D341Med (cell line): ENCODE measurements around the gene DCLK1.
"Not testable (repeated sequence)": the region's sequence is repeated elsewhere in the genome, so short reads cannot be mapped to it uniquely, and the experiment has no call there.

Source experiments
- DNase-seq: peaks from one replicate; pipeline ENCODE4 v3.0.0; 2012; ENCODE audit warnings: low spot score

Gene DCLK1

DNA sequence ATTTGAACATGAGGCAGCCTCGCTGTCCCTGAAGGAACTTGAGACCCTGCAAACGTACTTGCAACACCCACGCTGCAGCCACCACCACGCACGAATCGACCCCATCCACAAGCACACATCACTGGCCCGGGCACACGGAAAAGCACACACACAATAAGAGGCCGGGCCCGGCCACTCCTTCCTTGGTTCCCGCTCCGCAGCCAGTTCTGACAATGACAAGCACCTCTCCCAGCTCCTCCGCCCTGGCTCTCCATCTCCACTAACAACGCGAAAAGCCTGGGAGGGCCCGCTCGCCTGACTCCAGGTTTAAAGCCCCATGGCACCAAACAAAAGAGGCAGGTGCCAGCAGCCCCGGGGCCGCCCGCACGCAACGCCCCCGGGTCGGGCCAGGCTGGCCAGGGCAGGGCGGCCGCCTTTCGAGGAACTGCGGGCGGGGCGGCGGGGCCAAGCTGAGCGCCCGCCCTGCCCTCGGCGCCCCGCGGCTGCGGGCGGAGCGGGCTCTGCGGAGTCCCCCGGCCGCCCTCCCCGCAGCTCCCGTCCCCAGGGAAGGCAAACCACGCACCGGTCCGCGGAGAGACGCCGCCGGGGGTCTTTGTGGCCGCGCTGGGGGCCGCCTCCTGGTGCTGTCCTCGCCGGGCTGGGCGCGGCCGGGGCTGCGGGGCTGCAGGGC lies 495 bp downstream of the DCLK1 start:
- peak; percentile 64 for DNase-seq

DNA sequence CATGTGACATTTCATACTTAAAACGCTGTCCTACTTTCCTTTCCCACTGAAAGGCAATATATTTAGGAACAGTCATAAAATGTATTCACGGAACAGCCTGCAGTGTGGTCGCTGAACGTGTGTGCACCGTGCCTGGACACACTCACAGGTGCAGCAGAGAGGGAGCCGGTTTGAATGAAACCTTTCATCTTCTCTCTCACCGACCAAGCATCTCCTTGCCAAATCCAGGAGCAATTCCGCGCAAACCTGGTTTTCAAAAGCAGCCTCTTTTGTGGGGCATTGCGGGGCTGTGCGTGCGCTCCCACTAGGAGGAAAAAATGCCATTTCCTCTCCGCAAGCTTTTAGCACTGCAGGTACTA lies 1.0 kb downstream of the DCLK1 start:
- DNase-seq: no peak

DNA sequence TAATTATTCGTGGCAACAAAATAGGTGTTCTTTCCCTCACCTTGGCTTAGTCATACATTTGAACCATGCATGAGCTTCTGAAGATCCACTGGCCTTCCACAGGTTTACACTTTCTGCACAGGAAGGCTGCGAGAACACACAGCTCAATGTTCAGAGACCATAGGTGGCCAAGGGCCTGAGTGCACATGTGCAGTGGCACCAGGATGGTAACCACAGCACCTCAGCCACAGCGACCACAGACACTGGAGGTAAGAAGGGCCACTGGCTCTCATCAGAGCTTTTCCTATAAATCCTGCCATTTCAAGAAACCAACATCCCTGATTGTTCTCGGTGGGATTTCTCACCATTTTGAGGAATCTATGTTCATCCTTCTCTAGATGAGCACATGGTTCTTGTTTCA lies 1.6 kb downstream of the DCLK1 start:
- no peak for DNase-seq

DNA sequence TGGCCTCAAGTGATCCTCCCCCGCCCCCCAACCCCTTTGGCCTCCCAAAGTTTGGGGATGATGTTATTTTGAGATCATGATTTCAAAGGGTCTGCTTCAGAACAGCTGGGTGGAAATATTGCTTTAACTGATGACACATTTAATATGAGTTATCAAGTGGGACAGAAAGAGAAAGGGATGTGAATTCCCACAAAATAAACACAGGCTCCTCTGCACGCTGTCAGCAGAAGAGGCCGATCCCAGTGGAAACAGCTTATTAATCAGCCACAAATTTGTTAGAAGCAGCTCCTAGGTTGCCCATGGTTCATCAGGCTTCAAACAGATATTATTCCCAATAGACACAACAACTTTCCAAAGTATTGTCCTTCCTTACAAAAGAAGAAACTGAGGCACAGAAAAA lies 4.7 kb downstream of the DCLK1 start:
- DNase-seq: no peak

DNA sequence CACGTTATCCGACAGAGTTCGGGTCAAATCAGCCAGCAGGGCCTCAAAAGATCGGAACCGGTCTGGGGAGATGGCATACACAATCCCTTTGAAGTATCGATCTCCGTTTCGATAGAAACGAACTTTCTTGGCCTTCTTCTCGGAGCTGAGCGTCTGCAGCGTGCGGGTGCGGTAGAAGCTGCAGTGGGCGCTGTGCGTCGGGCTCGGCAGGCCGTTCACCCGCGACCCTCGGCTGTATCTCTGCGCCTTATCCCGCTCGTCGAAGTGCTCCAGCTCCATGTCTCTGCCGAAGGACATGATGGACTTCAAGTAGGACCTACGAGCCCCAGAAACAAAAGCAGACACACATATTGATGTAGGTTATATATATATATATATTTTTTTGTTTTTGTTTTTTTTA lies 5.3 kb downstream of the DCLK1 start:
- DNase-seq: no peak

DNA sequence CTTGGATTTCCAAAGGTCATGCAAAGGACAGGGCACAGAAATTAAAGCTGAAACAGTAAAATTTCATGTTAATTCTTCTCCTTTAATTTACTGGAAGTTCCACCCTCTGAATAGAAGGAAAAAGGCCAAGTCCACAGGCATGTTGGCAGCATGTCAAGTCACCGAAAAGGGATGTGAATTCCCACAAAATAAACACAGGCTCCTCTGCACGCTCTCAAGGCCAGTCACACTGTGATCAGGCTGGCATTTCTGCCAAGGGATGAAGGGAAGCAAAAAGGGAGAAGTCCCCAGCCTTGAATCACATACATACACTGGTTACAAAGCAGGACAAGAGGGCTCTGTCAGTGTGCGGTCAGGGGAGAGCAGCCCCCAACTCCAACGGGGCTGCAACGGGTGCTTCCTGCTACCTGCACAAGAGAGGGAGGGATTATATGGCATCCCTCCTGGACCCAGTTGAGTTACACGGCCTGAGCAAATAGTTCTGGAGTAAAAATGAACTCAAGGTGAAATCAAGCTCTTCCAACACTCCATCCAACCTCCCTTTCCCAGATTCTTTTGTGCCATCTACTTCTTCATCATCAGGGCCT lies 6.9 kb downstream of the DCLK1 start:
- DNase-seq: no peak

DNA sequence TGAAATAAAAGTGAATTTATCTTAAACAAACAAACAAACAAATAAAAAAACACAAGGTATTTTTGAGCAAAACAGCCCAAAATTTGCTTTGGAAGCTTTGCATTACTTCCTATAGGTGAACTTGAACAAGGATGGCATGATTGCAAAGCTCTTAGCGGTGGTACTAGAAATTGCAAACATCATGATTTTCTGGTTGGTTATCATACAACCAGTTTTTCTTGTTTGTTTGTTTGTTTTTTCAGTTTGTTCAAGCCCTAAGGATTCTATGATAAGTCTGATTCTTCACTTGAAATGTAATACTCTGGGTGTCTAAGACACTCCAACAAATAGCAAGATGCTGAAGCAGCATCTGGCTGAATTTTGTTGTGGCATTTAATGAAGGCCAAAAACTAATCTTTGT lies 15.9 kb downstream of the DCLK1 start:
- no peak for DNase-seq

DNA sequence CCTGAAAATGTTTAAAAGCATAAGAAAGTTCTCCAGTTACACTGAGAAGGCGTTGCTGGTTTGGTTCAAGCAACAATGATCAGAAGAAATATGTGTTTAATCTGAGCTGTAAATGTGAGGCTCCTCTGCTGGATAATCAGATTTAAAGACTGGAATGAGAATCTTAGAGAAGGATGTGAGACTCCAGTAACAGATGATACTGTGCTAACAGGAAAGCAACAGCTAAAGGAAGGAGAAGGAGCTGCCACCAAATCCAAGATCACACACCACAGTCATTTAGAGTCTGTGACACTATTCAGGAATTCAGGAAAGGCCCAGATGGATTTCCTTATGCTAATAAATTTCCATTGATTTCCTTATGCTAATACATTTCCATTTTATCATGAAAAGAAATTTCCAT lies 16.9 kb downstream of the DCLK1 start:
- DNase-seq: no peak

DNA sequence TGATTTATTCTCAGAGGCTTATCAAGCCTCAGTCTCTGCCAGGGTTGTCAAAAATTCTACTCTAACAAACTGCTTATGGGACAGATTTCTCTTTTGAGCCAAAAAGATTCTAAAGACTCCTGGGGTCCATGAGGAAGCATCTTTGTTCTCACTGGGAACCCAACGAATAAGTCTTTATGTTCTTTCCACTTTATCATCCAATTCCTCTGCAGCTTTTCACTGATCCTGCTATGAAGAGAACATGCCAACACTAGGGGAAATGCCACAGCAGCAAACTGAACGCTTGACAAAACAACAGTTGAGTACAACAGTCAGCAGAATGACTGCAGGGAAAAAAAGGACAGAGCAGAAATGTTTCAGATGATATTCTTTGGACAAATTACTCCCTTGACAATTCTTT lies 22.2 kb downstream of the DCLK1 start:
- DNase-seq: no peak

DNA sequence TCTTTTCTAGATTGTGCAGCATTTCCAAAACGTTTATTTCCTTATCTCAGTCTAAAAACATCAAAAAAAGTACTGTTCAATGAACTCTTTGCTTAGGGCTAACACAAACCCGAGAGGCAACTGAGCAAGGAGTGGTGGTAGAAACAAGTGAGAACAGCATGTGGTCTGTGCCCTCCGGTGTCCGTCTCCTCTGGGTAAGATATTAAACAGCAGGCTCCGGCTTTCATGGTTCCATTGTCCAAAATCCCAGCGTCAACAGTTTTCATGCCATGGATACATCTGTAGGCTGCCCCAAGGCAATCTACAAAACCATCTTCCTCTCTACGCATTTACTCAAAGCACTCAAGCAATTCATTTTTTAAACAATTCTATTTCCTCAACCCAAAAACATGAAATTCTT lies 22.8 kb downstream of the DCLK1 start:
- no peak for DNase-seq

DNA sequence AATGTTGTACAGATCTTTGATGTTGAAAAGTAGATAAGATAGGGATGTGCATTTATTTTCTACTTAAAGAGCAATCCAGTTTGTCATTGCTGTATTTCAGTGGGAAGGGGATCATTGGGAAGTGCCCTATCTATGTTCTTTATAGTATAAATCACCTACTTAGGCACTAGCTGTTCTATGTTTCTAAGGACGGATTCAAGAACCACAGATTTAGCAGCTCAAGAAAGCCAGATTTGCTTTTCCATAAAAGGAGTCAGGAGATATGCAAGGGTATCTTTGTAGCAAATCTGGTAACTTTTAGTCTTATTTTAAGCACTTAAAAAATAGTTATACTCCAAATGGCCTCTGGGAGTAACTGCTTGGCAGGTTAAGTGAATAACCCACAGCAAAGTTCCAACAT lies 23.7 kb downstream of the DCLK1 start:
- DNase-seq: no peak

DNA sequence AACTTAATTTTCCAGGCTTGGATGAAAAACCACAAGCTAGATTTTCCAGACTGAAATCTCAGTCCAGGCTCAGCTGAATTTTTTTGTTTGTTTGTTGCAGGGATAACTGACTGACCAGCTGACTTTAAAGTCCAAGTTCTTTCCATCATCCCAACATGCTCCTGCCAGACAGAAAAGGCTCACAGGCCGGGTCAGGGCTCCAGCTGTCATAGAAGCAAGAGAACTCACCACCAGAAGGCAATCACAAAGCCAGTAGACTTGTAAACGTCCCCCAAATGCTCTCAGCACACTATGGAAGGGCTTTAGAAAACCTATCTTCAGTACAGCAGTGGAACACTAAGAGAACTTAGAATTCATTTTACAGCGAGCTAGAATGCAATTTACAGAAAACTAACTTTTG lies 25.5 kb downstream of the DCLK1 start:
- no peak for DNase-seq

DNA sequence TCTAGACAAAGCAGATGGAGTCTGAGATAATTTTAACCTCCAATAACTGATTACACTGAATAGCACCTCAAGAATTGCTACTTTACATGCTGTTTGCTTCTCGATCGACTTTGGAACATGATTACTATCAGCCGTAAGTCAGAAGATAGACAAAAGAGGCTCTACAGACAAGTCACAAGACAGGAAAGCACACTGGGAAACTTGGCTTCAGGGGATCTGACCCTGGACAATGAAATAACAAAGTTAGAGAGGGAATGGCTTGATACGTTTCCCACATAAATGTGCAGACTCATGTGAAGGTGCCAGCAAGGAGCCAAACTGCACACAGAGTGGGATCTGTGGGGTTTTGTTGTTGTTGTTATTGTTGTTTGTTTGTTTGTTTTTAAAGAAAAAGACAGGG lies 28.5 kb downstream of the DCLK1 start:
- no peak for DNase-seq

DNA sequence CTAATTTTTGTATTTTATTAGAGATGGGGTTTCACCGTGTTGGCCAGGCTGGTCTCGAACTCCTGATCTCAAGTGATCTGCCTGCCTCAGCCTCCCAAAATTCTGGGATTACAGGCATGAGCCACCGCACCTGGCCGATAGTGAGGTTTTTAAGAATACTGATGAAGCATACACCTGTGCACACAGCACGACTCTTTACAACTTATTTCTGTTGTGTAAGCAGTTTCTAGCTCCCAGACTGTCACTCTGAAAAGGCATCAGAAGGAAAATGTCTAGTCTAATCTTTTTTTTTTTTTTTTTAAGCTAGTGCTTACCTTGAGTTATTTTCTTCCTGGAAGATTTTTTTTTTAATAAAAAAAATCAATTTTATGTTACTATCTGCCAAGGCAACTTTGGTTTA lies 29.3 kb downstream of the DCLK1 start:
- not testable (repeated sequence) for DNase-seq

DNA sequence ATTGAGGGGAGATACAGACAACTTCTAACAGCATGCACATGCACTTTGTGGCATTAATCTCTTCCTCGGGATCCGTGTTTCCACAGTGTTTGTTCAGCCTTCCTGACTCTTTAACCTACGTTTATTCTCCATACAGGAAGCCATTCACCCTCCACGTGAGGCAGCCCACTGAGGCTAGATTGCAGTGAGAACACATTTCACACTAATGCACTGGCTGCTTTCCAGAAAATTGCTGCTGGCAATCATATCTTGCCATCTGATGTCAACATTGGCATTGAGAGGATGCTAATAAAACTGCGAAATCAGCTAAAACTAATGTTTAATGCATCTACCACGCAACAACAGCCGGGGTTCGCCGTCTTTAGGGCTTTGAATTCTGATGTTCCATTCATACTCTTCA lies 30.0 kb downstream of the DCLK1 start:
- no peak for DNase-seq

DNA sequence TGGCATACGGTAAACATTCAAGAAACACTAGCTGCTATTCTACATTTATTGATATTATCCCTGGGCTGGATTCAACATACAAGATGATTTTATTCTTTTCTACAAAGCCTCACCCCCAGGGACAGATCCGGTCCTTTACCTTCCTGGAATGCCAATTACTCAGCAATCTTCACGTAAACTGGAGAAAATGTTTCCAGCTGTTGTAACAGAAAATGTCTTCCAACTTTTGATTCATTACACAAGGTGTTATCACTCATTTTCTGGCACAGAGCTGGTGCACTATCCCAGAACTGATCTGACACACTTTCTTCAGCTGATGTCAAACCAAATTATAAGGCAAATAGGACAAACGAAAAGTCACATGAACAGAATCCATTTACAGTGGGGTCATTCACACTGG lies 33.1 kb downstream of the DCLK1 start:
- DNase-seq: no peak

DNA sequence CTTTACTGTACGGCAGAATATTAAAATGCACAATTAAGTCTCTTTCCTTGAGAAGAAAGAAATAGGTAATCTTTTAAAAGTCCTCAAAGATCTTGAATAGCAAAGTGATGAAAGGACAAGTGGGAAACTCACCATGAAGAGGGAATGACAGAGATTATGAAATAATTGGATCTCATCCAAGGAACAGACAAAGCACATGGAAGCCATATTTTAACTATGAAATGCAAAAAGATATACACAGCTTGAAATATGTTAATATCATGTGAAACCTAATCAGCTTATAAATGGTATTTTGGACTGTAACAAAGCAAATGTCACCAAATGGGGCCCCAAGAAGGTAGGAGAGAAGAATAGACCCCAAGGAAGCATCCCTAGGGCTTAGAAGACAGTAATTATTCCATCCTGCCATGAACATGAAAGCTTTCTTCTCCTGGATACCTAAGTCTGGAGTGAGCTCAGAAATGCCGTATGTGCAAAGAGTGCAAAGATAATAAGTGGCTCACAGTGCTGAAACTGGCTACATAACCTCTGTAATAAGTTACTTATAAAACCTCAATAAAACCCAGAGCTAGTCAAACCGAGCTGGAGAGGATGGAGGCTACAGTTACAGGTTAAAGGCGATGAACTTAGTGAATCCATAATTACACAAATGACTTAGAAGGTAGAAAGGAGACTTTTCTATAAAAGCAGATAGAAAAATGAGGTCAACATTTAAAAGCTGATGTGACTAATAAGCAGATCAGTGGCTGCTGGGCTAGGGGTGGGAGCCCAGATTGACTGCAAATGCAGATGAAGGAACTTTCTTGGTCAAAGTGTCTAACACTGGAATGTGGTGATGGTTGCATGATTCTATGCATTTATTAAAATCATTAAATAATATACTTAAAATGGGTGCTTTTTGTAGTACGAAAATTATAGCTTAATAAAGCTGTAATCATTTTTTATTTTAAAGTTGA lies 34.4 kb downstream of the DCLK1 start:
- DNase-seq: no peak

DNA sequence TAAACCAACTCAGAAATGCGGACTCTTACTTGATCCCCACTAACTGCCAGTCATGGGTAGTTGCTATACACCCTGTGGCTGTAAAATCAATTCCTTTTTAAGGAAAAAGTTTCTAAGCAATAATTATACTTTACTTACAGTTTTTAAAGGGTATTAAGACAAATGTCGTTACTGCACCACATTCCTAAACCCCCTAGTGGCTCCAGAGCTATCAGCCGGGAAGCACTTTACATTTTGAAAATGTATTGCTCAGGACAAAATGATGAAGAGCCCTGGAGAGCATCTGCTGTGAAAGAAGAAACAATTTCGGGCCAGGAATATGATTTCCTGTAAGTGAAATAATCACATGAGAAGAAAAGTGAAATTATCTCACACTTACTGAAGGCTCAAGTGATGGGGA lies 36.7 kb downstream of the DCLK1 start:
- no peak for DNase-seq

DNA sequence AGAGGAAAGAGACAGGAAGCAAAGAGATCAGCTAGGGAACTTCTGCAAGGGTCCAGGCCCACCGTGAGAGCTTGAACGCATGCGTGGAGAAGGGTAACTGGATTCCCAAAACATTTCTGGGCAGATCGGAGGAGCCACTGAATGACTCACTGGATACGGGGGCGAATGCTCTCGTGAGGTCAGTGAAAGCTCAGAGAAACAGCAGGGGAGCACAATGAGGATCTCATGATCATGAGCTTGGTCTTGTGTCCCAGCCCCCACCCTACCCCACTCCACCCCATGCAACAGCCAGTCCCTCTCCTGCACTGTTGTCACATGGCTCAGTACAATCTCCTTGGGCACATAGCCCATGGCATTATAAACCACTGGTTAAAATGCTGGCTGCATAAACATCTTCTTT lies 40.6 kb downstream of the DCLK1 start:
- DNase-seq: no peak

DNA sequence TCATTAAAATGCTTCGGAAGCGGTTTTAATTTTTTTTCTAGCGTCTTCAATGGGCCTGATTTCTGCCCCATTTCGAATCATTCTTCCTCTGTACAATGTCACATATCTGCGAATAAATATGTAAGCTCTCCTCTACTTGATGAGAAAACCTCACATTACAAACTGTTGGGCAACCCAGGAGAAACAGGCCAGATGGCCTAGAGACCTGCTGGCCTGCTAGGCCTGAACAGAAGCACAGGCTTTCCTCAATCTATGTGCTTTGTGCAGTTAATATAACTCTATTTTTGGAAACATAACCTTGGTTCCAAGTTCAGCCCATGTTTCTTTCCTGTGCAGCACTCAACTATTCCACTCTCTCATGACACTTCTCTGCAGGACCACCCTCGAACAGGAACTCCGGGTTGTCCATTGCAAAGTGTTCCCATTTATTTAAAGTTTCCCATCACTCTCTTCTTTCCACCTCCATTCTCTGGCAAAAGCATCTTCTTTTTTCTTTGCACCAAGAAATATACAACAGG lies 42.0 kb downstream of the DCLK1 start:
- DNase-seq: no peak

DNA sequence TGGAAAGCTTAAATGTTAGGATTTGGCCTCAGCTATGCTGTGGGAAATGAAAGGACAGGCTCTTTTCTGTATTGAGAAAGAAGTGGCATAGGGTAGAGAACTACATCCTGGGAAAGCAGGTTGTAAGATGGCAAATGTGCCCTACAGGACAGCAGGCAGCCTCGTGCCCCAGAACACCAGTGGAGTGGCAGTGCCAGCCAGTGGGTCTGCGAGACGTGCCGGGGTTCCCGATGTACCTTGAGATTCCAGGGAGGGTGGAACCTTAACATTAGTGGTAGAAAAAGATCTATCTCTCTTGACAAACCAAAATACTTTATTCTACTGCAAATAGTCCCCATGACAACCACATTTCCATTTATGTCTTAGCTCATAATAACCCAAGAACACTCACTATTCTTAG lies 42.7 kb downstream of the DCLK1 start:
- DNase-seq: no peak

DNA sequence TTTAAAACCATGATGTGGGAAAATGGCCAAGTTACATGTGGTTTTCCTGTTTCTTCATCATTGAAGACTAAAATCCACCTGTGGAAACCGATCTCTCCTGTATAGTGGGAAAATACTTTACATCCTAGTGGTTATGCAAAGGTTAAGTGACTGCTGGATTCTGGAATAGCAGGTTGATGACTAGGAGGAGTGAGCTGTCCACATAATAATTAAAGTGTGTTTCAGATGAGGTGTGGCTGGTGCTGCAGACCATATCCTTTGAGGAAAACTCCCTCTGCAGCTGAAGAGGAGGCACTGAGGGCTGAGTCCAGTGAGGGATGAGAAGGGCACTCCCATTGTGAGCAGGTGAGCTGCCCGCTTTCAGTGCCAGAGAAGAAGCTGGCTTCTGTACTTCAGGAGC lies 43.2 kb downstream of the DCLK1 start:
- DNase-seq: no peak

DNA sequence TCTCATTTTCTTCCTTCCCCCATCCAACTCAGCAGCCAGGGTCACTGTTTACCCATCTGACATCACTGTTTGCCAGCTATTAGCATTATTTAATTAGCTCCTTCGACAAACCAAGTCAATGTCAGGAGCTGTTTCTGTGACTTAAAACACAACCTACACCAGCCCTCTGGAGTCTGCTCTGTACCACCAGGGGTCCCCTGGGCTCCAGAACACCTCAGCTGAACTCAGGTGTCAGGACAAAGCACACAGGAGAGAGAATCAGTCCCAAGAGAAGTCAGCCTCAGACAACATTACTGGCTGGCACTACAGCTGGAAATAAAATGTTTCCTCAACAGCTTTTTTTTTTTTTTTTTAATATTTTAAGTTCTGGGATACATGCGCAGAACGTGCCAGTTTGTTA lies 45.1 kb downstream of the DCLK1 start:
- peak; percentile 29 for DNase-seq
